Airway epithelial cell (primary cell): Measurements from ENCODE around the gene PLEKHG4. TPM values are rescaled to one million over a fixed set of nuclear protein-coding genes. Genes with fewer than 3 reads are reported as not detected.

ENCODE experiments used
- total RNA-seq: library from RNA; depleted of rRNA; stranded (reverse); fragments of >200 nt; gene quantifications from 2 replicates; pipeline ENCODE4 v1.2.3, GENCODE V29; 2015

The PLEKHG4 gene
- total RNA-seq, result 6.6 and 7.5 TPM in 2 replicates

GRCh38 chr16:67279296-67280089 lies at the start of gene PLEKHG4:
Gene PLEKHG4, plus strand, starts transcription at chr16:67279532. Its CDS starts 513 bp downstream, at chr16:67280045.

GRCh38 chr16:67247192-67248072 lies 31.9 kb upstream of the PLEKHG4 start, which contains the start of gene FHOD1:
Gene FHOD1, minus strand, starts transcription at chr16:67247481. Its CDS starts 71 bp downstream, at chr16:67247410.

GRCh38 chr16:67248401-67249177 lies 30.7 kb upstream of the PLEKHG4 start, which contains the start of gene SLC9A5:
Gene SLC9A5, plus strand, starts transcription at chr16:67248979. Its CDS starts 36 bp downstream, at chr16:67249015.

GRCh38 chr16:67326472-67327309 lies 47.4 kb downstream of the PLEKHG4 start, which contains the start of the genes KCTD19 and LRRC36:
Gene KCTD19, minus strand, starts transcription at chr16:67326741. Its CDS starts 34 bp downstream, at chr16:67326707.
Gene LRRC36, plus strand, starts transcription at chr16:67326815. Its CDS starts 48 bp downstream, at chr16:67326863.

Other genes with a start within 250 kb of the PLEKHG4 start
- 12.4 and 14.7 TPM in 2 replicates for gene PHAF1, start 169.6 kb upstream of the PLEKHG4 start, total RNA-seq
- gene B3GNT9, start 128.5 kb upstream of the PLEKHG4 start, total RNA-seq, result 9.7 and 11.4 TPM in 2 replicates
- gene TRADD, start 119.6 kb upstream of the PLEKHG4 start, total RNA-seq, result 31.9 and 47.2 TPM in 2 replicates
- 10.5 and 11.4 TPM in 2 replicates for gene FBXL8, start 119.6 kb upstream of the PLEKHG4 start, total RNA-seq
- 2.5 TPM in 1 of 2 replicates, not detected in the other for gene HSF4, start 114.8 kb upstream of the PLEKHG4 start, total RNA-seq
- 53.2 and 89.0 TPM in 2 replicates for gene NOL3, start 109.0 kb upstream of the PLEKHG4 start, total RNA-seq
- gene MATCAP1, start 95.6 kb upstream of the PLEKHG4 start, total RNA-seq, result 5.2 and 11.3 TPM in 2 replicates
- 0.99 TPM in 1 of 2 replicates, not detected in the other for gene EXOC3L1, start 89.4 kb upstream of the PLEKHG4 start, total RNA-seq
- 82.0 and 87.8 TPM in 2 replicates for gene E2F4, start 87.4 kb upstream of the PLEKHG4 start, total RNA-seq
- gene ELMO3, start 80.4 kb upstream of the PLEKHG4 start, total RNA-seq, result 33.8 and 39.6 TPM in 2 replicates
- gene TMEM208, start 52.4 kb upstream of the PLEKHG4 start, total RNA-seq, result 27.7 and 33.8 TPM in 2 replicates
- gene FHOD1, start 32.1 kb upstream of the PLEKHG4 start, total RNA-seq, result 26.0 and 26.4 TPM in 2 replicates
- gene SLC9A5, start 30.6 kb upstream of the PLEKHG4 start, total RNA-seq, result 0.74 and 0.78 TPM in 2 replicates
- not detected in 2 replicates for gene KCTD19, start 47.2 kb downstream of the PLEKHG4 start, total RNA-seq
- not detected in 2 replicates for gene LRRC36, start 47.3 kb downstream of the PLEKHG4 start, total RNA-seq
- gene TPPP3, start 114.0 kb downstream of the PLEKHG4 start, total RNA-seq, result 0.19 TPM in 1 of 2 replicates, not detected in the other
- 5.3 and 6.1 TPM in 2 replicates for gene ZDHHC1, start 136.9 kb downstream of the PLEKHG4 start, total RNA-seq
- 1.3 and 2.9 TPM in 2 replicates for gene HSD11B2, start 151.6 kb downstream of the PLEKHG4 start, total RNA-seq
- 126 and 130 TPM in 2 replicates for gene ATP6V0D1, start 201.6 kb downstream of the PLEKHG4 start, total RNA-seq
- gene AGRP, start 204.0 kb downstream of the PLEKHG4 start, total RNA-seq, result not detected in 2 replicates
- 22.9 and 30.5 TPM in 2 replicates for gene RIPOR1, start 249.3 kb downstream of the PLEKHG4 start, total RNA-seq